ENCODE measurements around the gene GLDN.
A peak's percentile ranks its signal among the peaks of the same experiment; 100 is the strongest.
"Not testable (repeated sequence)": the region's sequence is repeated elsewhere in the genome, so short reads cannot be mapped to it uniquely, and the experiment has no call there.

GLDN gene

GRCh38 chr15:51387699-51388041 lies 46.2 kb downstream of the GLDN start:
- DNase-seq (ENCODE audit: low spot score) = no peak

- no peak for DNase-seq (ENCODE audit: low spot score)
Measured at GRCh38 chr15:51388726-51389125, 47.3 kb downstream of the GLDN start.

DNA sequence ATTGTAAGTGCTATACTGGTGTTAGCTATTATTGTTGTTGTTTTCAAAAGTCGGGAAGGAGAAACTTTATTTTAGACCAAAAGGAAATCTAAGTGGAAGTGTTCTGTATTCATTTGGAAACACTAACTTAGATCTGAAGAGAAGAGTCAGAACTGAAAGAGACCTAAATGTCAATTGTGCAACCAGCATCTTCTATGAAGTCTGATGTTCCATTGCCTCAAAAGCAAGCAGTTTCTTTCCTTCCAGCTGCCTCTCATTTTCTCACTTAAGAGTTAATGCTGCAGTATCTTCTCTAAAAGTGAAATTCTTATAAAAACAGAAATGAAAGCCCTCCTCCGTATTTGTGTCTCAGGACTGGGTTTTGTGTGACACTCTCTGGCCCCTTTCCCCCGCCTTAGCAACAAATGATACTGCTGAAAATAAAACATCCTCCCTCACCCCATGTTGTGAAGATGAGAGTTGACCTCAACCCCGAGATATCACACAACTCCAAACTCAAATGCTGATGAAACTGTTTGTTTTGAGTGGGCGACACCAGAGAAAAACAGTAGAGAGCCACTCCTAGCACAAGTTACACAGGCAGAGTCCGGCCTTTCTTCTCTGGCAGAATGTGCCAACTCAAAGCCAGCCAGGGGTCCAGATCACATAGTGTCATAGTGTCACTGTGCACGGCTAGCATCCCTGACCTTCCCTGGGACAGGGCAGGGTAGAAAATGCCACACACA lies 48.9 kb downstream of the GLDN start:
- DNase-seq (ENCODE audit: low spot score) = no peak

DNA sequence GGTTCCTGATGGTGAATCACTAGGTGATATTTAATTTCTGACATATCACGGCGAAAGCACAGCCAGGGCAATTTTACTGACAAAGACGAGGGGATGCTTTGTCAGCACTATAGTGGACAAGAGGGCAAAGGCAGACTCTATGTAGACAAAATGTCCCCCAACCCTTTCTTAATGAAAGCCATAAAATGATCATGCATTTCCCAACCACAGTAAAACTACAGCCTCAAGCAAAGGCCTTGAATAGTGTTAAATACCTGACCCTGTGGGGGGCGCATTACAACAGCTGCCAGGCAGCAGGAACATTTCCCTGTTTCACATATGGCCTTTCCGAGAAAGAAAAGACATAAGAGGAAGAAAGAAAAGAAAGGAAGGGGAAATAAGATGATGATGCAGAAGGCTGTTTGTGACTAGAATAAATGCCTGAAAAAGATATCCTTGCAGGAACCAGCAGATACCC lies 49.5 kb downstream of the GLDN start:
- DNase-seq (ENCODE audit: low spot score) = no peak

- no peak for DNase-seq (ENCODE audit: low spot score)
Measured at GRCh38 chr15:51396921-51397320, 55.5 kb downstream of the GLDN start.

DNA sequence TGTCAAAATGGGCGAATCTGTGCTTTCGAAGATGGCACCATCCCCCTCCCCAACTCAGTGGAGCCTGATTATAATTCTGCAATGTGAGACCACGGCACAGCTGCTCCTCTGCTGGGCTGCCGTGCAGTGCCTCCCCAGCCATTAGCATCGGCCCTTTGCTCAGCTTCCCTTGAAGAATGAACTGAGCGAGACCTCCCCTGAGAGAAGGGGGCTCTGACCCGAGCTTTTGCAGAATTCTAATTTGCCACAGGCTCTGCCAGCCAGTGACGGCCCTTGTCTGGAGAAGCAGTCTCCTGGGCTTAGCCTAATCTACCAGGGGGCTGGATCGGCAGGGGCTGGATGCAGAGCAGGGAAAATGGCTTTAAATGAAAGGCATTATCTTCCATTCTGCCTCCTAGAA lies 57.2 kb downstream of the GLDN start:
- DNase-seq (ENCODE audit: low spot score) = no peak

DNA sequence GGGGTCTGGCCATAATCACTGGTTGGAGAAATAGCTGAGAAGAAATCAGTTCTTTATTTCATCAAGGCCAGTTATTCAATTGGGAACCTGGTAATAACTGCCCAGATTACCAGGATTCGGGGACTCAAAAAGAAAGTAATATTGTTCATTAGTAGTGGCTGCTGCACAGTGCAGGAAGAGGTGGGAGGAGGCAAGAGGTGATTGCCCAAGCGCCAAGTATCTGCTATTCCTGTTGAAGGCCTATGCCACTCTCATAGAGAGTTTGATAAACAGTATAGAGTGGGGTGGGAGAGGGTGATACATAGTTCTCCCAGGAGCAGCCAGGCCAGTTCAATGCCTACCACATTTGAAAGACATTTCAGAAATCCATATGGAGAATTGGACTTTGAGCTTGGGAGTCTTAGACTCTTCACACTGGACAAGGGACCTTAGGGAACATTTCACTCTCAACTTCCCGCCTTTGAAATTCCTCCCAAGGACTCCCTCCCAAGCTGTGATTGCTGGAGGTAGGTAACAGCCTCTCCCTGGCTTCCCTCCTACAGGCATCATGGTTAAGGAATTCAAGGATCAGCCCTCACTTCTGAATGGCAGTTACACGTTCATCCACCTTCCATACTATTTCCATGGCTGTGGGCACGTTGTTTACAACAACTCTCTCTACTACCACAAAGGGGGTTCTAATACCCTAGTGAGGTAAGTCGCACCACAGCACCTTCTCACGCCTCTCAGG lies 59.8 kb downstream of the GLDN start:
- no peak for DNase-seq (ENCODE audit: low spot score)

DNA sequence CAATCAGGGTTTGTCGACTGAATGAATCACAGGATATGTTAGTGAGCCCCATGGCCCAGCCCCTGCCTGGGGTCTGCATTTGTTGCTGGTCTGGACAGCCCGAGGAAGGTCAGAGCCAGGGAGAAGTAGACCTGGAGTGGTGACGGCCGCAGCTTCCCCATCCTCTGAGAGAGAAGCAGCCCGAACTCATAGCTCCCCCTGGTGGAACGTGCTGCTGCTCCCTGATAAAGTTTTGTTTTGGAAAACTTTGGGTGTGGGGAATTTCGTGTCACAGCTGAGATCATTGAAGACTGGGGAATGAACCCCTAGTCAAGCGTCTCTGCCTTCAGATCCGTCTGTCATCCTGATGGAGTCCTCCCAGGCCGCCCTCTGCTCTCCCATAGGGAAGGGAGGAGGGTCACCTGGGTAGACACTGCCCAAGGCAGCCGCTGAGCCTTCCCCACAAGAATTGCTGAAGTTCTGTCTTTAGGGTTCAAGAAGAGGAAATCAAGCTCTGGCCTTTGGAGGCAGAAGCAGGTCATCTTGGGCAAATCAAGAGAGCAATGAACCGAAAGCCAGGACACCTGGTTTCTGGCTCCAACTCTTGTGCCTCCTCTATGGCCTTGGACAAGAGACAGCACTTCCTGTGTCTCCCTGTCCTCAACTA lies 60.5 kb downstream of the GLDN start:
- no peak for DNase-seq (ENCODE audit: low spot score)

DNA sequence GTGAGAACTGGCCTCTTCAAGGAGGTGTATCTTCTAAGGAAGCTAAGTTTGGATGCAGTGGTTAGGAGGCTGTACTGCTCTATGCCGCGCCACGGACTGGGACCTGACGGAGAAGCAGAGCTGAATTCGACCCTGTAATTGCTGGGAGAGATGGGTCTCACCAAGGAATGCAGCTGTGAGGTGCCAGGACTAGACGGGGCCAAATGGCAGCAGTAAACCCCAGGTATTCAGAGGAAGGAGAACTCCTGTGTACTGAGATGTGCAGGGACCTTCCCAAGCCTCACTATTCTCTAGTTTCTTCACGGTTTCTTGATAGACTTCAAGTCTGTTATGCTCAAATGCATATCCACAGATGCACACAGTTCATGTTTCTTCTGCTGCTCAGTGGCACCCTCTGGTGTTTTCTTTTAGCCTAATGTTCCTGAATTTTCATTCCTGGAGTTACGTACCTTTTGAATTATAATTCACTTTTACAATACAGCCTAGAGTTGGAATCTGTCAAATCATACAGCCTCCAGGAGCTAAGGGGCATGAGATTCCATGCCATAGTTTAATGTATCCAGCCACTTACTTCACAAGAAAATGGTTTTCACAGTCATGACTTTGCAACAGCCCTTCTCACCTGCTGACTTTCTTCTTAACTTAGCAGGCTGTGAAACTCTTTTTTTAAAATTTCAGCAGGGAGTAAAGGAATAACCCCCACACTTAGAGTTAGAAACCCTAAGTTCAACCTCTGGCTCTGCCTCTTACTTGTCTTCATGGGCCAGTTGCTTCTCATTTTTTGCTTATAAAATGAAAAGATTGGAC lies 61.8 kb downstream of the GLDN start:
- peak; percentile 16 for DNase-seq (ENCODE audit: low spot score)

GRCh38 chr15:51403946-51404695 lies 62.7 kb downstream of the GLDN start:
- DNase-seq (ENCODE audit: low spot score) = no peak

DNA sequence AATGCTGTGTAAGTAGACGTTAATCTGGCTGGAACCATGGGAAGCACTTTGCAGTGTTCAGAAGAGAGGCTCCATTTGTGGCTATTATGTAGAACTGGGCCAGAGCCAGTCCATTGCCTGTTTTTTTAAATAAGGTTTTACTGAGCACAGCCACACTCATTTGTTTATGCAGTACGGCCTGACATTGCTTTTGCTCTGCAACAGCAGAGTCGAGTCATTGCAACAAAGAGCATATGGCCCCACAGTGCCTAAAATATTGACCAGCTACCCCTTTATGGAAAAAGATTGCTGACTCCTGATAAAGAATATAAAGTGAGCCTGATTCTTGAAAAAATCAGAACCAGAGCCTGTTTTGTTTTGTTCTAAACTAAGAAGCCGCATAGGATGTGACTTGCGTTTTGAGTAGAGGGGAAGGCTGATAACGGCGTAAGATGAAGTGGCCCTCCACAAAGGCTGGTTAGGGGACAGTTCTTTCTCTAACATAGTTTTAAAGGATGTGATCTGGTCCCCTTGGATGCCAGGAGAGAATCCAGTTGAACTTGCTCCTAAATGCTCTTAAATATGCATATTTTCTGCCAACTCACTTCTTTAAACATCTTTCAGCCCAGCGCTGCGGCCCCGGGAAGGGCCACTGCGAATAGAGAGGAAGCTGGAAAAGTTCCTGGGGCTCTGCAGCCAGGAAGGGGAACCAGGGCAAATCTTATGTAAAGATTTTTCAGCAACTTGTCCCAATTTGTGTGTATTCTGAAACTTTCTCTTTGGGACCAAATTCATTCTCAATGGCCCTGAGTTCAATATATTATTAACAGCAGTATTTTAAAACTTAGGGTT lies 64.5 kb downstream of the GLDN start:
- DNase-seq (ENCODE audit: low spot score) = no peak

DNA sequence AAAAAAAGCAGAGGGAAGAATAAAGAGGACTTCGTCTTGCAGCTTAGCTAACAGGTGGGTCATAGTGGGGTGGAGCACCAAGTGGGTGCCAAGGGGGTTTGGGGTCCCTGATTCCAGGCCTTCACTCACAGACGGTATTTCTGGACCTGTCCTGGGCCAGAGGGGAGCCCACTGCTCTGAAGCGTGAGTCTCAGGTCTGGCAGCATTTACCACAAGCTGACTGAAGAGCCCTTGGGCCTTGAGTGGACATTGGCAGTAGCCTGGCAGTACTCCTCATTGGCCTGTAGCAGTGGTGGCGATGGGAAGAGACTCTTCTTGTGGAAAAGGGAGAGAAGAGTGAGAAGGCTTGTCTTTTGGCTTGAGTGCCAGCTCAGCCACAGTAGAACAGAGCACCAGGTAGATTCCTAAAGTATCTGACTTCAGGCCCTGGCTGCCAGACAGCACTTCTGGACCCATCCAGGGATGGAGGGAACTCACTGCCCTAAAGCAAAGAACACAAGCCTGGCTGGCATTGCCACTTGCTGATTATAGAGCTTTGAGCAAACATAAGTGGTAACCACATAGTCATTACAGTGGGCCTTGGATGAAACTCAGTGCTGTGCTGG lies 72.9 kb downstream of the GLDN start:
- DNase-seq (ENCODE audit: low spot score) = no peak

DNA sequence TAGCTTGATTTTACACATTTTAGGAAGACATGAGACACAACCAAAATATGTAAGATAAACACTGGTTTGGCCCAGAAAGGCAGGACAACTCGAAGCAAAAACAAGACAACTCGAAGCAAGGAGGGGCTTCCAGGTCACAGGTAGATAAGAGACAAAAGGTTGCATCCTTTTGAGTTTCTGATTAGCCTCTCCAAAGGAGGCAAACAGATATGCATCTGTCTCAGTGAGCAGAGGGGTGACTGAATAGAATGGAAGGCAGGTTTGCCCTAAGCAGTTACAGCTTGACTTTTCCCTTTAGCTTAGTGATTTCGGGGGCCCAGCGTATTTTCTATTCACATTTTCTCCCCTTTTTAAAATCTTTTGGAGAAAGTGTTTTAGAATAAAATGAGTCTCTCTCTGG lies 74.7 kb downstream of the GLDN start:
- DNase-seq (ENCODE audit: low spot score) = no peak

DNA sequence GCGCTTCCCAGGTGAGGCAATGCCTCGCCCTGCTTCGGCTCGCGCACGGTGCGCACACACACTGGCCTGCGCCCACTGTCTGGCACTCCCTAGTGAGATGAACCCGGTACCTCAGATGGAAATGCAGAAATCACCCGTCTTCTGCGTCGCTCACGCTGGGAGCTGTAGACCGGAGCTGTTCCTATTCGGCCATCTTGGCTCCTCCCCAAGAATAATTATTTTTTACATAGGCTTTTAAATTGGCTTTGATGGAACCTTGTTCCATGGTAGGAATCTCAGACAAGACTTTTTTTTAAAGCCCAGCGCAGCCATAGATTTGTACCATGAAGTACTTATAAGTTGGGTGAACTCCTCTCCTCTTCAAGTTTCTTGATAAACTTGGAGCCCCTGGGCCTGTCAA lies 81.6 kb downstream of the GLDN start:
- DNase-seq (ENCODE audit: low spot score) = not testable (repeated sequence)

- no peak for DNase-seq (ENCODE audit: low spot score)
Measured at GRCh38 chr15:51424780-51425179, 83.3 kb downstream of the GLDN start.

DNA sequence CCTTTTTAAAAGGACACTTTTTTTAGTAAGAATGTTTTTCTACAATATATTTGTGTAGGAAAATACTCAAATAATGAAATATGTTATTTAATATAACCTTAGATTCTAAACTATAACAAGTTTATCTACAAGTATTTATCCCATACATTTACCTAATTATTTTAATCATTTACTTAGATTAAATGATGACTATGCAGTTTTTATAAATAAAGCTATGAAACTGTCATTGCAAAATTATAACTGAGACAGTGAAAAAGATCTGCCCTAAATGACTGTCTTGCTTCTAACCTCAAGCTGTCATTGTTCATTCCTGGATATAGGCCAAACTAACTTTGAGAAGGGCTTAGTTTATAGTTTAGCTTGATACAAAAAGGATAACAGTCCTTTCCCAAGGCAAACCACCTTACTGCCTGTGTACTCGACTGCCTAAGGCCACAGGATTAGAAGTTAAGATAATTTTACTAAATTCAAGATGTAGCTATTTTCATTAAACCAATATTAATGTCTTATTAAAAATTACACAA lies 84.1 kb downstream of the GLDN start:
- DNase-seq (ENCODE audit: low spot score) = no peak

- DNase-seq (ENCODE audit: low spot score) = no peak
Measured at GRCh38 chr15:51438526-51438925, 97.1 kb downstream of the GLDN start.

DNA sequence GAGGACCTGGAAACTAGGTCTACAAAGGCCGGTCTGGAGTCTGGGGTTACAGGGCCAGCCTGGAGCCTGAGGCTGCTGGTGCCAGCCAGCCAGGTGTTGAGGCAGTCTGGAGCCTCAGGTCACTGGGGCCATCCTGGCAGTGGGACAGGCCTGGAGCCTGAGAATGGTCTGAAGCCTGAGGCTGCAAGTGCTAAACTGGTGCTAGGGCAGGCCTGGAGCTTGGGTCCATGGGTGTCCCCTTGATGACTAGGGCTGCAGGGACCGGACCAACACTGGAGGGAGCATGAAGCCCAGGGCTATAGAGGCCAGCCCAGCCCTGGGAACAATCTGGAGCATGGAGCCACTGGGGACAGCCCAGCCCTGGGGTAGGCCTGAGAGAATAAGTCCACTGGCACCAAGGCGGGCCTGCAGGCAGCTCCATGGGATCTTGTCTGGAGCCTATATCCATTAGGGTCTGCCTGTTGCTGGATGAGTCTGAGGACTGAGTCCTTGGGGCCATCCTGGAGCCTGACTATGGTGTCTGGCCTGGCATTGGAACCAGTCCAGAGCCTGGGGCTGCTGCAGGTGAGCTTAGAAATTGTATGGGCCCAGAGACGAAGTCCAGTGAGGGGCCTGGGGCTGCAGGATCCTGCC lies 101.9 kb downstream of the GLDN start:
- DNase-seq (ENCODE audit: low spot score) = no peak

- no peak for DNase-seq (ENCODE audit: low spot score)
Measured at GRCh38 chr15:51444112-51444511, 102.7 kb downstream of the GLDN start.

DNA sequence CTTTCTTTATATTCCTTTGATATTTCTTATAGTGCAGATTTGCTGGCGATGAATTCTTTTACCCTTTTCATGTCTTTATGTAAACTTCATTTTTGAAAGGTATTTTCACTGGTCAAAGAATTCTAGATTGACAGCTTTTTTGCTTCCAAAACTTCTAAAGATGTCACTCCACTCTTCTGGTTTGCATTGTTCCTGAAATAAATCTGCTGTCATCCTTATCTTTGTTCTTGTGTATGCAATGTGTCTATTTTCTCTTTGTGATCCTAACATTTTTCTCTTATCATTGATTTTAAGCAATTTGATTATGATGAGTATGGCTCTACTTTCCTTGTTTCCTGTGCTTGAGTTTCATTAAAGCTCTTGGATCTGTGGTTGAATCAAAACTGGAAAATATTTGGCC lies 103.4 kb downstream of the GLDN start:
- DNase-seq (ENCODE audit: low spot score) = no peak

All from LoVo (cell line).